HL-60 (cell line): ENCODE data around the gene PGS1.

Experiments used
- DNase-seq, 2 experiments: peaks; one replicate each; pipeline ENCODE4 v3.0.0-alpha.2; 2010 to 2020; ENCODE audit warnings: low read depth in 1 of 2, low spot score in 1 of 2
- H3K27ac ChIP-seq: fragments of 250-450 bp; sonication (Bioruptor Pico); replicated peaks from 2 replicates; pipeline ENCODE4 v1.5.1; 2020; ENCODE audit warnings: mild to moderate bottlenecking, moderate library complexity
- H3K27me3 ChIP-seq: fragments of 250-450 bp; sonication (Bioruptor Pico); 2 replicates; pipeline ENCODE4 v1.5.1; 2021; ENCODE audit warnings: mild to moderate bottlenecking, moderate library complexity; ENCODE audit not compliant: insufficient read depth, poor library complexity, severe bottlenecking
- H3K4me3 ChIP-seq: replicated peaks from 2 replicates; pipeline ENCODE4 v1.5.1; 2011; ENCODE audit warnings: mild to moderate bottlenecking, control low read depth, low read length; ENCODE audit not compliant: insufficient read depth
- GABPA ChIP-seq: IDR thresholded peaks from 2 replicates; pipeline ENCODE4 v1.6.1; 2012; ENCODE audit warnings: low read depth
- POLR2AphosphoS5 ChIP-seq: IDR thresholded peaks from 2 replicates; pipeline ENCODE4 v1.6.1; 2012; ENCODE audit warnings: low read depth
- SPI1 ChIP-seq: IDR thresholded peaks from 2 replicates; pipeline ENCODE4 v1.6.1; 2012; ENCODE audit warnings: low read depth, mild to moderate bottlenecking, borderline replicate concordance
- TF ChIP-seq, protein P1 (sequence below): IDR thresholded peaks from one replicate; pipeline ENCODE4 v1.5.1; 2011; ENCODE audit warnings: low read length, control low read depth, inconsistent platforms; ENCODE audit not compliant: insufficient read depth
- TF ChIP-seq, protein P2 (sequence below): IDR thresholded peaks from 2 replicates; pipeline ENCODE4 v1.6.1; 2012; ENCODE audit warnings: low read depth; ENCODE audit not compliant: insufficient replicate concordance

Gene PGS1

DNA sequence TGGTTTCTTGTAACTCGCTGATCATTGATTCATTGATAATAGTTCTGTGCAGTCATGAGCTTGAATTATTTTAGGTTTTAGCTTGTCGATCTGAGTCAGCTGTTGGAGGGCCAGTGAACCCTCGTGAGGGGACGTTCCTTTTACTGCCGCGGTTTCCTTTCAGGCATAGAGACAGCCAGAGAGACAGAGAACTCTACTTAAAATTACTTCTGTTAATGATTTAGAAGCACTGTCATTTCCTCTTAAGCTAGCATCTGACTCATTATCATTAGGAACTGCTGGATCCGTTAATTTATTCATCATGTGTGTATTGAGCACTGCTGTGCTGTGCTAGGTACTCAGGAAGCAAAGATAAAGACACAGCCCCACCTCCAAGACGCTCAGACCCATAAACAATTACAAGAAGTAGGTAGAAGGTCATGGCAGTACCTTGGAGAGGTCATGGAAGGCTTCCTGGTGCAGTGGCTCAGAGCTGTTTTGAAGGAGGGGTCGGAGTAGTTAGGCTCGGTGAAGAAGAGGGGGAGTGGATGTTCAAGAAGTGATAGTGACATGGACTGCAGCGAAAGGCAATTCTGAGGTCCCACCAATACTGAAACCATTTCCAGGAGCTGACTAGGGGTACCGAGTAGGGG lies 3.3 kb downstream of the PGS1 start:
- Histone ChIP-seq H3K4me3 (peak overlapping the region; percentile 24), H3K27me3 (no peaks in the 10 kb centered on the region), H3K27ac (peak overlapping the region; percentile 46)
- TF ChIP-seq GABPA (no peak), POLR2AphosphoS5 (no peak), SPI1 (no peak)
- TF ChIP-seq, protein P1, sequence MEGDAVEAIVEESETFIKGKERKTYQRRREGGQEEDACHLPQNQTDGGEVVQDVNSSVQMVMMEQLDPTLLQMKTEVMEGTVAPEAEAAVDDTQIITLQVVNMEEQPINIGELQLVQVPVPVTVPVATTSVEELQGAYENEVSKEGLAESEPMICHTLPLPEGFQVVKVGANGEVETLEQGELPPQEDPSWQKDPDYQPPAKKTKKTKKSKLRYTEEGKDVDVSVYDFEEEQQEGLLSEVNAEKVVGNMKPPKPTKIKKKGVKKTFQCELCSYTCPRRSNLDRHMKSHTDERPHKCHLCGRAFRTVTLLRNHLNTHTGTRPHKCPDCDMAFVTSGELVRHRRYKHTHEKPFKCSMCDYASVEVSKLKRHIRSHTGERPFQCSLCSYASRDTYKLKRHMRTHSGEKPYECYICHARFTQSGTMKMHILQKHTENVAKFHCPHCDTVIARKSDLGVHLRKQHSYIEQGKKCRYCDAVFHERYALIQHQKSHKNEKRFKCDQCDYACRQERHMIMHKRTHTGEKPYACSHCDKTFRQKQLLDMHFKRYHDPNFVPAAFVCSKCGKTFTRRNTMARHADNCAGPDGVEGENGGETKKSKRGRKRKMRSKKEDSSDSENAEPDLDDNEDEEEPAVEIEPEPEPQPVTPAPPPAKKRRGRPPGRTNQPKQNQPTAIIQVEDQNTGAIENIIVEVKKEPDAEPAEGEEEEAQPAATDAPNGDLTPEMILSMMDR = no peak
- TF ChIP-seq, protein P2, sequence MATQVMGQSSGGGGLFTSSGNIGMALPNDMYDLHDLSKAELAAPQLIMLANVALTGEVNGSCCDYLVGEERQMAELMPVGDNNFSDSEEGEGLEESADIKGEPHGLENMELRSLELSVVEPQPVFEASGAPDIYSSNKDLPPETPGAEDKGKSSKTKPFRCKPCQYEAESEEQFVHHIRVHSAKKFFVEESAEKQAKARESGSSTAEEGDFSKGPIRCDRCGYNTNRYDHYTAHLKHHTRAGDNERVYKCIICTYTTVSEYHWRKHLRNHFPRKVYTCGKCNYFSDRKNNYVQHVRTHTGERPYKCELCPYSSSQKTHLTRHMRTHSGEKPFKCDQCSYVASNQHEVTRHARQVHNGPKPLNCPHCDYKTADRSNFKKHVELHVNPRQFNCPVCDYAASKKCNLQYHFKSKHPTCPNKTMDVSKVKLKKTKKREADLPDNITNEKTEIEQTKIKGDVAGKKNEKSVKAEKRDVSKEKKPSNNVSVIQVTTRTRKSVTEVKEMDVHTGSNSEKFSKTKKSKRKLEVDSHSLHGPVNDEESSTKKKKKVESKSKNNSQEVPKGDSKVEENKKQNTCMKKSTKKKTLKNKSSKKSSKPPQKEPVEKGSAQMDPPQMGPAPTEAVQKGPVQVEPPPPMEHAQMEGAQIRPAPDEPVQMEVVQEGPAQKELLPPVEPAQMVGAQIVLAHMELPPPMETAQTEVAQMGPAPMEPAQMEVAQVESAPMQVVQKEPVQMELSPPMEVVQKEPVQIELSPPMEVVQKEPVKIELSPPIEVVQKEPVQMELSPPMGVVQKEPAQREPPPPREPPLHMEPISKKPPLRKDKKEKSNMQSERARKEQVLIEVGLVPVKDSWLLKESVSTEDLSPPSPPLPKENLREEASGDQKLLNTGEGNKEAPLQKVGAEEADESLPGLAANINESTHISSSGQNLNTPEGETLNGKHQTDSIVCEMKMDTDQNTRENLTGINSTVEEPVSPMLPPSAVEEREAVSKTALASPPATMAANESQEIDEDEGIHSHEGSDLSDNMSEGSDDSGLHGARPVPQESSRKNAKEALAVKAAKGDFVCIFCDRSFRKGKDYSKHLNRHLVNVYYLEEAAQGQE = peak; percentile 91
- DNase-seq = peak in 1 of 2 experiments; percentile 42

DNA sequence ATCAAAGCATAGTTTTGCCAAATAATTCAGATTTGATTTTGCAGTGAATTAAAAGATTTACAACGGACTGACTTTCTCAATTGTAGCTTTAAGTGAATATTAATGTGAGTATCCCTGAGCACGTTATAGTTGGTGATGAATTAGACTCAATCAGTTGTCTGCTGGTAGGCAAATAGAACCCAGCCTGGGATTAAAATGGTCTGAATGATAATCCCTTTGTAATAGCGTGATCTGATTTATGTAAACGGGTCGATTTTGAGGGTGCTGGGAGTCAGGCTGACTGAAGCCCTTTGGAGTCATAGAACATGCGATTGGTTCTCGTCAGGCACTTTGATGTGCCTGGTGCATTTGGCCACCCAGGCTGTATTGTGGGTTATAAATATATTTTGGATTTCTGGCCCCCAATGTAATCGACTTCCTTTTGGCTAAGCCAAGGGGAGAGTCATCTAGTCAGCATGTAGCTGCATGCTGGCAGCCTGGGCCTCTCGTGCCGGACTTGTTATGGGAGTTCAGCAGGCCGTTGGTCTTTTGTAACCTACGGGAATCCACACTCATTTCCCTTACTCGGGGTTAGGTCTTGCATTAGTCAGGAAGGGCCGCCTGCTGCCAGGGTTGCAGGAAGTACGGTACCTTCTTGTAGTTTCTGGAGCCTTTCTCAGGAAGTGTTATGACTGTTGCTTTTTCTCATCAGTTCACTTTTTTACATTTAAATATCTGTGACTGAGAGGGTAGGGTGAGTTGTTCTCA lies 5.4 kb downstream of the PGS1 start:
- no peaks in the 10 kb centered on the region for H3K27me3 ChIP-seq
- peak overlapping the region; percentile 73 for H3K27ac ChIP-seq
- DNase-seq = peak; percentile 76 to 95
- H3K4me3 ChIP-seq = no peak overlapping the region
- TF ChIP-seq, protein P2 = no peak
- TF ChIP-seq SPI1 (peak; percentile 51; the same call in 1 of the 2 replicates), POLR2AphosphoS5 (peak; percentile 63; the same call in 1 of the 2 replicates)

DNA sequence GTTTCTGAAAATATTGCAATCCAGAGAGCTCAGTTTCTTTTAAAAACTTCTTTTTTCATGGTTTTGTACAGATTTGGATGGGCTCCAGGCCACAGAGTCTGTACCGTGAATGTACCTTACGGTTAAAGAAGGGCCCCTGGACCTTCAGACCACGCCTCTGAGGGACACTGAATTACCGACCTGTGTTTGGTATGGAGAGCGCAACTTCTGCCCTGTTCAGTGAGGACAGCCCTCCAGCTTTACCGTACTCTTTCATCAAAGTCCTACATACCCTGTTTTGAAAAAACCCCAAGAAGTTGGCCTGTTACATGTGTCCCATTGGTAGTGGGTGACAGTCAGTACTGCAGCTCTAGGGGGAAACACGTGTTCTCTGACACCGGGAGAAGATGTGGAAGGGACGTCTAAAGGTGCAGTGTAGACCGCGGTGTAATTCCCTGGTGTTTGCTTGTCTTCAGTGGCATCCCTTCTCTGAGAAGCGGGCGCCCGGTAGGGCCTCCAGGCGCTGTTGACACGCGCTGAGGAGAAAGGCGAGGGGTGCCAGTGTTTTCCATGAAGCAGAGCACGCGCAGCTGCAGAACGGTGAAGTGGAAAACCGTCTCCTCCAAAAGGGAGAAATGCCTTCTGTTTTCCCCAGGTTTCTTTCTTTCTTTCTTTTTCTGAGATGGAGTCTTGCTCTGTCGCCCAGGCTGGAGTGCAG lies 6.2 kb downstream of the PGS1 start:
- TF ChIP-seq SPI1 (no peak), GABPA (no peak), POLR2AphosphoS5 (no peak)
- TF ChIP-seq, protein P1 = no peak
- TF ChIP-seq, protein P2 = no peak
- Histone ChIP-seq H3K4me3 (0 out of 2 replicates have a peak overlapping the region, but pooled peaks have one; percentile 3), H3K27ac (peak overlapping the region; percentile 73), H3K27me3 (no peaks in the 10 kb centered on the region)
- peak in 1 of 2 experiments; percentile 40 for DNase-seq
